CD4-positive, CD25-positive, alpha-beta regulatory T cell (primary cell): Measurements from ENCODE around the gene KHDRBS2. TPM values are rescaled to one million over a fixed set of nuclear protein-coding genes. Genes with fewer than 3 reads are reported as not detected.
"Not testable (repeated sequence)": the region's sequence is repeated elsewhere in the genome, so short reads cannot be mapped to it uniquely, and the experiment has no call there.

Experiments used
- ATAC-seq, 2 donors: fragments of 150-1000 bp; cut with Tn5 transposase; one replicate each; pipeline ENCODE4 v1.10.0; 2021; ENCODE audit warnings: low read depth in 2 of 2, moderate number of reproducible peaks in 2 of 2, moderate library complexity in 1 of 2
- DNase-seq, 3 donors: peaks; one replicate each; pipeline versions ENCODE4 v3.0.0 to v3.0.0-alpha.2; 2012 to 2022; ENCODE audit warnings: mixed read lengths in 1 of 3
- H3K27ac ChIP-seq: one replicate; pipeline ENCODE4 v1.7.0; 2013; ENCODE audit warnings: mild to moderate bottlenecking, low read length; ENCODE audit not compliant: insufficient read depth, poor library complexity, severe bottlenecking
- H3K27me3 ChIP-seq: one replicate; pipeline ENCODE4 v1.7.0; 2013; ENCODE audit warnings: low read length; ENCODE audit not compliant: control insufficient read depth, insufficient read depth
- H3K36me3 ChIP-seq: one replicate; pipeline ENCODE4 v1.7.0; 2013; ENCODE audit warnings: mild to moderate bottlenecking, low read length, moderate library complexity; ENCODE audit not compliant: control insufficient read depth, insufficient read depth
- H3K4me1 ChIP-seq: 2 replicates; pipeline ENCODE4 v1.7.0; 2013; ENCODE audit warnings: mild to moderate bottlenecking, low read length; ENCODE audit not compliant: insufficient read depth, control insufficient read depth, poor library complexity, severe bottlenecking
- H3K4me3 ChIP-seq: one replicate; pipeline ENCODE4 v1.7.0; 2013; ENCODE audit warnings: low read depth, mild to moderate bottlenecking, low read length, moderate library complexity
- H3K9me3 ChIP-seq, 2 experiments: 1 replicate in 1 of 2; 2 replicates in 1 of 2; pipeline ENCODE4 v1.7.0; 2013; ENCODE audit warnings: low read length in 2 of 2, mild to moderate bottlenecking in 1 of 2, moderate library complexity in 1 of 2; ENCODE audit not compliant: control insufficient read depth in 2 of 2
- H3K27ac Mint-ChIP-seq, 3 donors: one replicate each; pipeline ENCODE4 v1.8.0; 2020 to 2022; ENCODE audit warnings: mild to moderate bottlenecking in 3 of 3, mixed read lengths in 3 of 3, moderate library complexity in 2 of 3
- H3K27me3 Mint-ChIP-seq: one replicate; pipeline ENCODE4 v1.8.0; 2022; ENCODE audit warnings: mild to moderate bottlenecking, mixed read lengths
- H3K36me3 Mint-ChIP-seq: one replicate; pipeline ENCODE4 v1.8.0; 2020; ENCODE audit warnings: mixed read lengths
- H3K4me1 Mint-ChIP-seq, 4 donors: one replicate each; pipeline ENCODE4 v1.8.0; 2020 to 2022; ENCODE audit warnings: mixed read lengths in 4 of 4, mild to moderate bottlenecking in 1 of 4
- H3K4me3 Mint-ChIP-seq, 4 donors: one replicate each; pipeline ENCODE4 v1.8.0; 2020 to 2022; ENCODE audit warnings: mild to moderate bottlenecking in 4 of 4, mixed read lengths in 4 of 4, moderate library complexity in 3 of 4
- H3K9me3 Mint-ChIP-seq, 7 donors: one replicate each; pipeline ENCODE4 v1.8.0; 2020 to 2022; ENCODE audit warnings: mixed read lengths in 7 of 7, mild to moderate bottlenecking in 3 of 7, moderate library complexity in 2 of 7
- polyA plus RNA-seq, 4 donors: library from polyadenylated mRNA; unstranded; fragments of 300-500 nt; fragmentation: Illumina TruSeq; gene quantifications; one replicate each; pipeline ENCODE4 v1.2.3, GENCODE V29; 2021
- total RNA-seq: library from RNA; stranded (reverse); gene quantifications from one replicate; pipeline ENCODE4 v1.2.3, GENCODE V29; 2022

Gene KHDRBS2
- total and polyA plus RNA-seq, 5 donors from 2014 or later: not detected

GRCh38 chr6:61769446-61769845, 516.6 kb downstream of the KHDRBS2 start:
- H3K27ac Mint-ChIP-seq, H3K36me3 Mint-ChIP-seq, ATAC-seq, H3K27me3 ChIP-seq, H3K36me3 ChIP-seq, H3K4me3 Mint-ChIP-seq, H3K27ac ChIP-seq, H3K27me3 Mint-ChIP-seq, H3K4me1 ChIP-seq, DNase-seq, H3K4me3 ChIP-seq, H3K4me1 Mint-ChIP-seq, H3K9me3 ChIP-seq: not testable (repeated sequence)
- peaks cover 0 to 44% (median 13%) of the 10 kb centered on the region in 7 donors for H3K9me3 Mint-ChIP-seq

GRCh38 chr6:61755739-61756138, 530.3 kb downstream of the KHDRBS2 start:
- no peak overlapping the region for H3K4me3 Mint-ChIP-seq

GRCh38 chr6:61751986-61752385, 534.0 kb downstream of the KHDRBS2 start:
- Histone ChIP-seq H3K27ac (no peak overlapping the region), H3K36me3 (no peaks in the 10 kb centered on the region), H3K27me3 (no peaks in the 10 kb centered on the region), H3K9me3 (peaks cover 3 to 14% of the 10 kb centered on the region in 2 experiments), H3K4me3 (no peak overlapping the region), H3K4me1 (no peaks in the 10 kb centered on the region)
- ATAC-seq (no peak), DNase-seq (no peak)
- Mint-ChIP-seq H3K4me3 (no peak overlapping the region), H3K36me3 (no peaks in the 10 kb centered on the region), H3K27ac (peak overlapping the region in 1 of 3 donors; percentile 48), H3K4me1 (no peaks in the 10 kb centered on the region), H3K9me3 (peaks cover 0 to 18% (median 7%) of the 10 kb centered on the region in 7 donors), H3K27me3 (no peaks in the 10 kb centered on the region)

More at GRCh38 chr6:61755739-61756138, 530.3 kb downstream of the KHDRBS2 start:
- H3K36me3 ChIP-seq: no peaks in the 10 kb centered on the region
- Mint-ChIP-seq H3K4me1 (no peaks in the 10 kb centered on the region), H3K36me3 (no peaks in the 10 kb centered on the region), H3K9me3 (peaks cover 0 to 22% (median 6%) of the 10 kb centered on the region in 7 donors), H3K27me3 (no peaks in the 10 kb centered on the region), H3K27ac (no peak overlapping the region)
- no peaks in the 10 kb centered on the region for H3K4me1 ChIP-seq
- no peaks in the 10 kb centered on the region for H3K27me3 ChIP-seq
- peaks cover 3 to 21% of the 10 kb centered on the region in 2 experiments for H3K9me3 ChIP-seq
- H3K4me3 ChIP-seq: no peak overlapping the region
- DNase-seq: no peak
- no peak overlapping the region for H3K27ac ChIP-seq
- ATAC-seq: no peak

GRCh38 chr6:61745994-61746393, 540.0 kb downstream of the KHDRBS2 start:
- Mint-ChIP-seq H3K4me1 (no peaks in the 10 kb centered on the region), H3K9me3 (peaks cover 0 to 25% (median 8%) of the 10 kb centered on the region in 7 donors), H3K36me3 (no peaks in the 10 kb centered on the region), H3K27ac (no peak overlapping the region), H3K27me3 (no peaks in the 10 kb centered on the region), H3K4me3 (no peak overlapping the region)
- Histone ChIP-seq H3K36me3 (no peaks in the 10 kb centered on the region), H3K27me3 (no peaks in the 10 kb centered on the region), H3K27ac (no peak overlapping the region), H3K9me3 (no peaks in the 10 kb centered on the region), H3K4me1 (no peaks in the 10 kb centered on the region), H3K4me3 (no peak overlapping the region)
- DNase-seq (no peak), ATAC-seq (no peak)

GRCh38 chr6:61711849-61712248, 574.2 kb downstream of the KHDRBS2 start:
- Mint-ChIP-seq H3K4me1 (no peaks in the 10 kb centered on the region), H3K36me3 (no peaks in the 10 kb centered on the region), H3K9me3 (peaks cover 5 to 13% (median 9%) of the 10 kb centered on the region in 7 donors), H3K27ac (no peak overlapping the region), H3K27me3 (no peaks in the 10 kb centered on the region), H3K4me3 (no peak overlapping the region)
- Histone ChIP-seq H3K36me3 (no peaks in the 10 kb centered on the region), H3K4me3 (no peak overlapping the region), H3K27ac (no peak overlapping the region), H3K4me1 (no peaks in the 10 kb centered on the region), H3K9me3 (peaks cover 2 to 15% of the 10 kb centered on the region in 2 experiments), H3K27me3 (no peaks in the 10 kb centered on the region)
- DNase-seq (no peak), ATAC-seq (no peak)

- no peaks in the 10 kb centered on the region for H3K4me1 Mint-ChIP-seq
- no peak for ATAC-seq
- H3K27me3 ChIP-seq: no peaks in the 10 kb centered on the region
- H3K9me3 Mint-ChIP-seq: peaks cover 1 to 17% (median 5%) of the 10 kb centered on the region in 7 donors
- H3K36me3 Mint-ChIP-seq: no peaks in the 10 kb centered on the region
- no peaks in the 10 kb centered on the region for H3K4me1 ChIP-seq
- H3K27ac Mint-ChIP-seq: no peak overlapping the region
- no peak overlapping the region for H3K4me3 ChIP-seq
- H3K36me3 ChIP-seq: no peaks in the 10 kb centered on the region
- H3K27ac ChIP-seq: no peak overlapping the region
- DNase-seq: no peak
- H3K4me3 Mint-ChIP-seq: no peak overlapping the region
- no peaks in the 10 kb centered on the region for H3K27me3 Mint-ChIP-seq
- peaks cover 0 to 7% of the 10 kb centered on the region in 2 experiments for H3K9me3 ChIP-seq
Observed at GRCh38 chr6:61688165-61688564, 597.9 kb downstream of the KHDRBS2 start.

GRCh38 chr6:61682562-61682961, 603.5 kb downstream of the KHDRBS2 start:
- Mint-ChIP-seq H3K27ac (no peak overlapping the region), H3K4me1 (no peaks in the 10 kb centered on the region)
- no peak for ATAC-seq

GRCh38 chr6:61679625-61680024, 606.4 kb downstream of the KHDRBS2 start:
- Mint-ChIP-seq H3K4me3 (no peak overlapping the region), H3K4me1 (no peaks in the 10 kb centered on the region), H3K27me3 (no peaks in the 10 kb centered on the region), H3K36me3 (no peaks in the 10 kb centered on the region), H3K27ac (no peak overlapping the region), H3K9me3 (peaks cover 2 to 27% (median 9%) of the 10 kb centered on the region in 7 donors)
- H3K4me3 ChIP-seq: no peak overlapping the region
- no peaks in the 10 kb centered on the region for H3K9me3 ChIP-seq
- DNase-seq (no peak), ATAC-seq (no peak)
- no peaks in the 10 kb centered on the region for H3K36me3 ChIP-seq
- H3K27me3 ChIP-seq: no peaks in the 10 kb centered on the region
- H3K27ac ChIP-seq: no peak overlapping the region
- no peaks in the 10 kb centered on the region for H3K4me1 ChIP-seq

More at GRCh38 chr6:61682562-61682961, 603.5 kb downstream of the KHDRBS2 start:
- Histone ChIP-seq H3K27me3 (no peaks in the 10 kb centered on the region), H3K9me3 (no peaks in the 10 kb centered on the region), H3K36me3 (no peaks in the 10 kb centered on the region), H3K4me3 (no peak overlapping the region), H3K27ac (no peak overlapping the region), H3K4me1 (no peaks in the 10 kb centered on the region)
- Mint-ChIP-seq H3K27me3 (no peaks in the 10 kb centered on the region), H3K4me3 (no peak overlapping the region), H3K36me3 (no peaks in the 10 kb centered on the region), H3K9me3 (peaks cover 2 to 23% (median 6%) of the 10 kb centered on the region in 7 donors)
- DNase-seq: no peak
